Nephron (organoid): ENCODE measurements around the gene TLX1.
"Not testable (repeated sequence)": the region's sequence is repeated elsewhere in the genome, so short reads cannot be mapped to it uniquely, and the experiment has no call there.

Source experiments
- H3K27ac Mint-ChIP-seq, 3 experiments: 2 replicates each; pipeline ENCODE4 v1.8.0; 2020; ENCODE audit warnings: mixed read lengths in 3 of 3, mild to moderate bottlenecking in 2 of 3, moderate library complexity in 1 of 3
- H3K27me3 Mint-ChIP-seq: 2 replicates; pipeline ENCODE4 v1.8.0; 2021; ENCODE audit warnings: low read depth, mild to moderate bottlenecking, moderate library complexity, mixed read lengths
- H3K36me3 Mint-ChIP-seq: 2 replicates; pipeline ENCODE4 v1.8.0; 2020; ENCODE audit warnings: low read depth, mixed read lengths
- H3K4me1 Mint-ChIP-seq: 2 replicates; pipeline ENCODE4 v1.8.0; 2020; ENCODE audit warnings: mixed read lengths
- H3K4me3 Mint-ChIP-seq, 3 experiments: 2 replicates each; pipeline ENCODE4 v1.8.0; 2020; ENCODE audit warnings: mild to moderate bottlenecking in 3 of 3, mixed read lengths in 3 of 3, moderate library complexity in 2 of 3
- H3K9me3 Mint-ChIP-seq: 2 replicates; pipeline ENCODE4 v1.8.0; 2020; ENCODE audit warnings: mixed read lengths
- CTCF ChIP-seq, 3 experiments: fragments of 200-600 bp; sonication (generic); IDR thresholded peaks; one replicate each; pipeline ENCODE4 v1.5.0; 2021; ENCODE audit warnings: antibody characterized with exemption in 3 of 3; ENCODE audit not compliant: unreplicated experiment in 3 of 3

Gene TLX1

GRCh38 chr10:101146392-101147251 lies 15.5 kb downstream of the TLX1 start:
- no peak overlapping the region for H3K4me3 Mint-ChIP-seq
- peaks cover 7% of the 10 kb centered on the region for H3K9me3 Mint-ChIP-seq
- H3K27me3 Mint-ChIP-seq, result peaks cover 99% of the 10 kb centered on the region
- no peak overlapping the region for H3K27ac Mint-ChIP-seq
- H3K36me3 Mint-ChIP-seq, result no peaks in the 10 kb centered on the region
- TF ChIP-seq CTCF (IDR thresholded peaks at IDR 0.05; ENCODE audit: unreplicated experiment in 3 of 3), result no peak
- no peaks in the 10 kb centered on the region for H3K4me1 Mint-ChIP-seq

- Mint-ChIP-seq H3K4me3 (no peak overlapping the region), H3K9me3 (peaks cover 4% of the 10 kb centered on the region), H3K27ac (no peak overlapping the region), H3K27me3 (peaks cover 91% of the 10 kb centered on the region), H3K36me3 (no peaks in the 10 kb centered on the region), H3K4me1 (no peaks in the 10 kb centered on the region)
- no peak for TF ChIP-seq CTCF (IDR thresholded peaks at IDR 0.05; ENCODE audit: unreplicated experiment in 3 of 3)
Measured at GRCh38 chr10:101151395-101151794, 20.3 kb downstream of the TLX1 start.

GRCh38 chr10:101152316-101152715 lies 21.2 kb downstream of the TLX1 start:
- H3K9me3 Mint-ChIP-seq, result peaks cover 4% of the 10 kb centered on the region
- no peak for TF ChIP-seq CTCF (IDR thresholded peaks at IDR 0.05; ENCODE audit: unreplicated experiment in 3 of 3)
- no peaks in the 10 kb centered on the region for H3K4me1 Mint-ChIP-seq
- H3K36me3 Mint-ChIP-seq, result no peaks in the 10 kb centered on the region
- peaks cover 91% of the 10 kb centered on the region for H3K27me3 Mint-ChIP-seq
- H3K4me3 Mint-ChIP-seq, result no peak overlapping the region
- no peak overlapping the region for H3K27ac Mint-ChIP-seq

DNA sequence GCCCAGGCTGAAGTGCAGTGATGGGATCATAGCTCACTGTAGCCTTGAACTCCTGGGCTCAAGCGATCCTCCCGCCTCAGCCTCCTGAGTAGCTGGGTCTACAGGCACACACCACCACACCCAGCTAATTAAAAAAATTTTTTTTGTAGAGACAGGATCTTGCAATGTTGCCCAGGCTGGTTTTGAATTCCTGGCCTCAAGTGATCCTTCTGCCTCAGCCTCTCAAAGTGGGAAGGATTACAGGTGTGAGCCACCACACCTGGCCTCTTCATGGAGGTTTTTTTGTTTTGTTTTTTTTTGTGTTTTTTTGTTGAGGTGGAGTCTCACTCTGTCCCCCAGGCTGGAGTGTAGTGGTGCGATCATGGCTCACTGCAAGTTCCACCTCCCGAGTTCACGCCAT lies 23.4 kb downstream of the TLX1 start:
- H3K36me3 Mint-ChIP-seq, result not testable (repeated sequence)

GRCh38 chr10:101155896-101156295 lies 24.8 kb downstream of the TLX1 start:
- no peak overlapping the region for H3K27ac Mint-ChIP-seq
- no peak overlapping the region for H3K4me3 Mint-ChIP-seq
- no peaks in the 10 kb centered on the region for H3K36me3 Mint-ChIP-seq
- H3K4me1 Mint-ChIP-seq, result no peaks in the 10 kb centered on the region
- no peak for TF ChIP-seq CTCF (IDR thresholded peaks at IDR 0.05; ENCODE audit: unreplicated experiment in 3 of 3)
- no peaks in the 10 kb centered on the region for H3K9me3 Mint-ChIP-seq
- H3K27me3 Mint-ChIP-seq, result peaks cover 90% of the 10 kb centered on the region

More for the DNA sequence above, 23.4 kb downstream of the TLX1 start:
- peaks cover 92% of the 10 kb centered on the region for H3K27me3 Mint-ChIP-seq
- not testable (repeated sequence) for H3K4me1 Mint-ChIP-seq, H3K4me3 Mint-ChIP-seq, H3K27ac Mint-ChIP-seq, H3K9me3 Mint-ChIP-seq

DNA sequence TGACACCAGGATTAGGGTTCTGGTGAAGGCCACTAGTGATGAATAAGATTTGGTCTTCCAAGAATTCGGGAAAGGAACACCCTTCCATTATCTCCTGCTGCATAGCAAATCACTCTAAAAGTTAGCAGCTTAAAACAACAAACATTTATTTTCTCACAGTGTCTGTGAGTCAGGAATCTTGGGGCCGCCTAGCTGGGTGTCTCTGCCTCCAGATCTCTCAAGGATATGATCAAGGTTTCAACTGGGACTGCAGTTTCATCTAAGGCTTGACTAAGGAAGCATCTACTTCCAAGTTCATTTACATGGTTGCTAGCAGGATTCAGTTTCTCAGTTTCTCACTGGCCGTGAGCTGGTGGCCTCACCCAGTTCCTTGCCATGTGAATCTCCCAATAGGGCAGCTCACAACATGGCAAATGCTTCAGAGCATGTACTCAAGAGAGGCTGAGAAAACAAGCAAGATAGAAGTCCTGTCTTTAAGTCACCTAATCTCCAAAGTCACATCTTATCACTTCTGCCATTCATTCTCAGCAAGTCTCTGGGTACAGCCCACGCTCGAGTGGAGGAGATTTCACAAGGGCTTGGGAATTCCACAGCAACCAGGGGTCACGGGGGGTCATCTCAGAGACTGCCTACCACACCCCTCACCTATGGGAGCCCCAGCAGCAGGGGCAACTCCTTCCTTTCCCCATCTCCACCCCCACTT lies 26.8 kb downstream of the TLX1 start:
- H3K4me1 Mint-ChIP-seq, result peaks cover 6% of the 10 kb centered on the region
- H3K27ac Mint-ChIP-seq, result no peak overlapping the region
- TF ChIP-seq CTCF (IDR thresholded peaks at IDR 0.05; ENCODE audit: unreplicated experiment in 3 of 3), result no peak
- no peaks in the 10 kb centered on the region for H3K36me3 Mint-ChIP-seq
- H3K4me3 Mint-ChIP-seq, result no peak overlapping the region
- peaks cover 90% of the 10 kb centered on the region for H3K27me3 Mint-ChIP-seq
- no peaks in the 10 kb centered on the region for H3K9me3 Mint-ChIP-seq
